ENCODE data around the gene SYCE3.
"Not testable (repeated sequence)": the region's sequence is repeated elsewhere in the genome, so short reads cannot be mapped to it uniquely, and the experiment has no call there.

Gene SYCE3

DNA sequence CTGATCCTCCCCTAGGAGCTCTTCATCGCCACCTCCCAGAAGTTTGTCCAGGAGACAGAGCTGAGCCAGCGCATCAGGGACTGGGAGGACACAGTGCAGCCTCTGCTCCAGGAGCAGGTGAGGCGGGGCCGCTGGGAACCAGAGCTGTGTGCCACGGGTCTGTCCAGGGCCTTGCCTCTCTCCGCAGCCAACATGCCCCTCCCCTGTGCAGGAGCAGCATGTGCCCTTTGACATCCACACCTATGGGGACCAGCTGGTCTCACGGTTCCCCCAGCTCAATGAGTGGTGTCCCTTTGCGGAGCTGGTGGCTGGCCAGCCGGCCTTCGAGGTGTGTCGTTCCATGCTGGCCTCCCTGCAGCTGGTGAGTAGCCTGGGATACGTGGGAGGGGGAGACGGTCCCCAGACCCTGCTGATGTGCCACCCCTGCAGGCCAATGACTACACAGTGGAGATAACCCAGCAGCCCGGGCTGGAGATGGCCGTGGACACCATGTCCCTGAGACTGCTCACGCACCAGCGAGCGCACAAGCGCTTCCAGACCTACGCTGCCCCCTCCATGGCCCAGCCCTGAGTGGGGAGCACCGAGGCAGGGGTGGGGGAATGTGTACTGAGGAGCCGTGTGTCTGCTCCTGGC lies 39.8 kb downstream of the SYCE3 start:
- in situ Hi-C loops (cut with MboI; ENCODE audit: low sequenced_read_pairs): no loop called here

DNA sequence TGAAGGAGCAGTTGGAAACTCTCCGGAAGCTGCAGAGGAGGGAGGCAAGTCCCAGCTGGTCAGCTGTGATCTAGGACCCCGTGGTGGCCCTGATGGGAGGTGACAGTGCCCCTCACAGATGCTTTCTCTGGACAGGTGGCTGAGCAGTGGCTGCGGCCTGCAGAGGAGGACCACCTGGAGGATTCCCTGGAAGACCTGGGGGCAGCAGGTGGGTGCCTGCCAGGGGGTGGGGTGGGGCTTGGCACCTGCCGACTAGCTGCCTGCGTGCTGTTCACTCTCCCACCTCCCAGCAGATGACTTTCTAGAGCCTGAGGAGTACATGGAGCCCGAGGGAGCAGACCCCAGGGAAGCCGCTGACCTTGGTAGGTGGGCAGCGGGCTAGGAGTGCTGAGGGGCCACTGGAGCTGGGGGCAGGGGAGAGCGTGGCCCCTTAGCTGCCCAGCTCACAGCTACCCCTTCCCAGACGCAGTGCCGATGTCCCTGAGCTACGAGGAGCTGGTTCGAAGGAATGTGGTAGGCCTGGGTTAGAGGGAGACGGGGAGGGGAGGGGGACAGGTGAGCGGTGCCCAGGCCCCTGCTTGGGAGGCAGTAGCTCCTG lies 40.4 kb downstream of the SYCE3 start:
- in situ Hi-C loops (cut with MboI; ENCODE audit: low sequenced_read_pairs): no loop called here

DNA sequence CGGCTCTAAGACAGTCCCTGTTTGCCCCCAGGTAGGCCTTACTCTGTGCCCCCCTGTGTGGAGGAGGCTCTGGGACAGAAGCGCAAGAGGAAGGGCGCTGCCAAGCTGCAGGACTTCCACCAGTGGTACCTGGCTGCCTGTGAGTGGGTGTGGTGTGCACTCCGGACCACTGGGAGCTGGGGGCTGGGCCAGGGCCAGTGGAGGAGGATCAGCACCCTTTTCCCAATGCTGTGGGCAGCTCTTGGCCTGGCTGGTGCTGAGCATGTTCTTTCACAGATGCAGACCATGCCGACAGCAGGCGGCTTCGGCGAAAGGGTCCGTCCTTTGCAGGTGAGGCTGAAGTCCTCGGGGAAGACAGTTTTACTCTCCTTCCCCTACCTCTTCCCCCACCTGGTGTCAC lies 41.0 kb downstream of the SYCE3 start:
- in situ Hi-C loops (cut with MboI; ENCODE audit: low sequenced_read_pairs): no loop called here

DNA sequence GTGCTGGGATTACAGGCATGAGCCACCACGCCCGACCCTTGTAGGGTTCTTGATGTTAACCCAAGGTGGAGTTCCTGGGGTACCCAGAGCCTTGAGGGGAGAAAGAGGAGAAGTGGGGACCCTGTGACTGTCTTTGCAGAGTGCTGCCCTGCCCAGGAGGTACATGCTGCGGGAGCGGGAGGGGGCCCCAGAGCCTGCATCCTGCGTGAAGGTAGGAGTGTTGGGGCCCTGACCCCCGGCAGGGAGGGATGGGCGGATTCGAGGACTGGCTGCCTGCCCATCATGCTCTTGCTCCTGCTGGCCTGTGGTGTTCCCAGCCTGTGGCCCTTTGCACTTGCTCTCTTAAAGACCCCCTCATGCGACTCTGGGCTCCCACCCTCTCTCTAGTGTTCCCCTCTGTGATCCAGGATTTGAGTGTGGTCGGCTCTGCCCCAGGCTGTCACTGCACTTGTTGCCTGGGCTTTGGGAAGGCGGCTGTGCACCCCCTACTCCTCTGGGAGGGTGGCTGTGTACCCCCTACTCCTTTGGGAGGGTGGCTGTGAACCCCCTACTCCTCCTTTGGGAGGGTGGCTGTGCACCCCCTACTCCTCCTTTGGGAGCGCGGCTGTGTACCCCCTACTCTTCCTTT lies 41.8 kb downstream of the SYCE3 start:
- in situ Hi-C loops (cut with MboI; ENCODE audit: low sequenced_read_pairs): no loop called here

DNA sequence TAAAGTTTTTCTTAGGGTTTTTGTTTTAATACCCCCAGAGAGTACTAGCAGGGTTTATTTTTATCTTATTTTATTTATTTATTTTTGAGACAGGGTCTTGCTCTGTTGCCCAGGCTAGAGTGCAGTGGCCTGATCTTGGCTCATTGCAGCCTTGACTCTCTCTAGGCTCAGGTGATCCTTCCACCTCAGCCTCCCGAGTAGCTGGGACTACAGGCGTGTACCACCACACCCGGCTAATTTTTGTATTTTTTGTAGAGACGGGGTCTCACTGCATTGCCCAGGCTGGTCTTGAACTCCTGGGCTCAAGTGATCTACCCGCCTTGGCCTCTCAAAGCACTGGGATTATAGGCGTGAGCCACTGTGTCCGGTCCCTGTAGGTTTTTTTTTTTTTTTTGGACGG lies 42.5 kb downstream of the SYCE3 start:
- in situ Hi-C loops (cut with MboI; ENCODE audit: low sequenced_read_pairs): not testable (repeated sequence)

DNA sequence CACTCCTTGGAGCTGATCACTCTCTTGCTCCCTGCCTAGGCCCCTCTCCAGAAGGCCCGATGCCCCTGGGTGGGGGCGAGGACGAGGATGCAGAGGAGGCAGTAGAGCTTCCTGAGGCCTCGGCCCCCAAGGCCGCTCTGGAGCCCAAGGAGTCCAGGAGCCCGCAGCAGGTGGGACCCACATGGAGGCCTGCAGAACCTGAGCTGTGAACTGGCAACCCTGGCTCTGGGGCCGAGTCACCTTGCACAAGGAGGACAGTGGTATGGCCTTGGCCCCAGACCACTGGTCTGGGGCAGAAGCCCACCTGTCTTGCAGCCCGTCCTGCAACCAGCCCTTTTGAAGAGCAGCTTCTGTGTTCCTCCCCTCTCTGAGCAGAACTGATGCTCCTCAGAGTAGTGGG lies 43.6 kb downstream of the SYCE3 start:
- in situ Hi-C loops (cut with MboI; ENCODE audit: low sequenced_read_pairs): no loop called here

DNA sequence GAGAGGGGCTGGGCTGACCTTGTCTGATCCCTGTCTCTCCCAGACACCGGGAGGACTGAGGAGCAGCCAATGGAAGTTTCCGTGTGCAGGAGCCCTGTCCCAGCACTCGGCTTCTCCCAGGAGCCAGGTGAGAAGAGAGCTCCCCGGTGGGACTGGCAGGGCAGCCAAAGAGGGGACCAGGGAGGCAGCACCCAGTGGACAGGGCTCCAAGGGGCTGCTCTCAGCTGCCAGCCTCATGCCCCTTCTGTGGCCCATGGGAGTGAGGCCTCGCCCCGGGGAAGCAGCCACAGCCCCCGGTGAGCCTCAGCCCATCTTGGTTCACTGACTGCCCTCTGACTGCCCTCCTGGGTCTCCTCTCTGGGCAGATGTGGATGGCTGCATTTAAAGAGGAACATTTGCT lies 44.1 kb downstream of the SYCE3 start:
- in situ Hi-C loops (cut with MboI; ENCODE audit: low sequenced_read_pairs): no loop called here

DNA sequence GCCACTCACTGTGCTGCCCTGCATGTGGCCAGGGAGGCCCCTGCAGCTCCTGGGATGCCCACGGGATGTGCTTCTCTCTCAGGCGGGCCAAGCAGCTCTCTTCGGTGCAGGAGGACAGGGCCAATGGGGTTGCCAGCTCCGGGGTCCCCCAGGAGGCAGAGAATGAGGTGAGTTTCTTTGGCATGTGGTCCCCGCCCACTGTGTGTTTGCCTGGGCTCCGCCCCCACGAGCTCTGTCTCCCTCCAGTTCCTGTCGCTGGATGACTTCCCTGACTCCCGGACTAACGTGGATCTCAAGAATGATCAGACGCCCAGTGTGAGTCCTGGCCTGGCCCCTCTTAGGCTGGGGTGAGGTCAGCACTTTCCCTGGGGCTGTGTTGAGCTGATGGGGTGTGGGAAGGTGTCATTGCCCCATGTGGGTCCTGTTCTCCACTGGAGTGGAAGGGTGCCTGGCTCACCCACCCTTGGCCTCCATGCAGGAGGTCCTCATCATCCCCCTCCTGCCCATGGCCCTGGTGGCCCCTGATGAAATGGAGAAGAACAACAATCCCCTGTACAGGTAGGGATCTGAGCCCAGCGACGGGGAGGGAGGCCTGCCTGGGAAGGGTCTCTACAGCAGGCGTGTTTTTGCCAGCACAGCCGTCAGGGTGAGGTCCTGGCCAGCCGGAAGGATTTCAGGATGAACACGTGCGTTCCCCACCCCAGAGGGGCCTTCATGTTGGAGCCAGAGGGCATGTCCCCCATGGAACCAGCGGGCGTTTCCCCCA lies 45.0 kb downstream of the SYCE3 start:
- in situ Hi-C loops (cut with MboI; ENCODE audit: low sequenced_read_pairs): no loop called here

DNA sequence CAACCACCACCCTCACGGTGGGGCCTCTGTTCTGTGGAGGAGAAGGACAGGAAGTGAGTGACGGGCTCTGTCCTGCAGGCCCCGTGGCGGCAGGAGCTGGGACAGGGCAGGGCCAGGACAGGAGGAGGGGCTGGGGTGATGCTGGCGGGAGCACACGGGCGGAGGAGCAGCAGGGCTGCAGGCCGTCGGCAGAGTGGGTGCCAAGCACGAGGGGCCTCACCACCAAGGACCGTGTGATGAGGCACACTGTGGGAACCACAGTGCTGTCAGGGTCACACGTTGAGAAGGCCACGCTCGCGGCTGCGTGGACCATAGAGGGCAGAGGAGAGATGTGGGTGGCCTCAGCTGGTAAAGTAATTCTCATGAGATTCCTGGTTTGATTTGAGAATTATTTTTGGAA lies 45.8 kb downstream of the SYCE3 start:
- in situ Hi-C loops (cut with MboI; ENCODE audit: low sequenced_read_pairs): no loop called here

DNA sequence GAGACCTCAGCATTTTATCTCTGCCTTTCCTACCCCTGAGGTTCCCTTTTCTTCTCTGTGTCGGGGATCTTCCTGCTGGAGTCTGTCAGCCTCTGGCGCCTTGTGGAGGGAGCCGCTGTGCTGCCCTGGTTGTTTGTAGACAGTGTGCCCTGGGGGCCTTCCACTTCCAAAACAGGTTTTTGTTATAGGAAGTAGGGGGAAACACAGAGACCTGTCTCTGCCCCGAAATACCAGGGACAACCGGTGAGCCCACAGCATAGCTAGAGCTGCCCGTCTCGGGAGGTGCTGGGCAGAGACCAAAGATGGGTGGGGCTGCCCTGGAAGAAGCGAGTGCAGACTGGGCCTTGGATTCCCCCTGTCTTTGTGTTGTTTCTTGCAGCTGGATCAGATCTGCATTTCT lies 46.7 kb downstream of the SYCE3 start:
- in situ Hi-C loops (cut with MboI; ENCODE audit: low sequenced_read_pairs): no loop called here

DNA sequence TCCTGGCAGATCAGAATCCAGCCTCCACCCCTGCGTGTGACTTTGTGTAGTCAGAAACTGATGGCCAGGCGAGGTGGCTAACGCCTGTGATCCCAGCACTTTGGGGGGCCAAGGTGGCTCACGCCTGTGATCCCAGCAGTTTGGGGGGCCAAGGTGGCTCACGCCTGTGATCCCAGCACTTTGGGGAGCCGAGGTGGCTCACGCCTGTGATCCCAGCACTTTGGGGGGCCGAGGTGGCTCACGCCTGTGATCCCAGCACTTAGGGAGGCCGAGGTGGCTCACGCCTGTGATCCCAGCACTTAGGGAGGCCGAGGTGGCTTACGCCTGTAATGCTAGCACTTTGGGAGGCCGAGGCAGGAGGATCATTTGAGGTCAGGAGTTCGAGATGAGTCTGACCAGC lies 49.5 kb downstream of the SYCE3 start:
- in situ Hi-C loops (cut with MboI; ENCODE audit: low sequenced_read_pairs): no loop called here

DNA sequence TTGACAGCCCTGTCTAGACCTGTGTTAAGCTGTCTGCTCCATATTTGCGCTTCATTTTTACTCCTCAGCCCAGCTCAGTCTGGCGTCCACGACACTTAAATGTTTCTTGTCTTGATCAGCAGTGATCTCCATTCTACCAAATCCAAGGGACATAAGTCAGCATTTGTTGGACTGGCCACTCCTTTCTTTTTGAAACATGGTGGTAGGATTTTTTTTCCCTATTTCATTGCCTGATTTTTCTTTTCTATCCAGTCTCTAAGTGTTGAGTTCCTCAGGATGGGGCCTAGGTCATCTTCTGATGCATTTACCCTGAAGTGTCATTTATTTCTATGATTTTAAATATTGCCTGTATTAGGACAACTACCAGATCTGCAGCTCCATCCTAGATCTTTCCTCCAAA lies 53.8 kb downstream of the SYCE3 start:
- in situ Hi-C loops (cut with MboI; ENCODE audit: low sequenced_read_pairs): no loop called here

DNA sequence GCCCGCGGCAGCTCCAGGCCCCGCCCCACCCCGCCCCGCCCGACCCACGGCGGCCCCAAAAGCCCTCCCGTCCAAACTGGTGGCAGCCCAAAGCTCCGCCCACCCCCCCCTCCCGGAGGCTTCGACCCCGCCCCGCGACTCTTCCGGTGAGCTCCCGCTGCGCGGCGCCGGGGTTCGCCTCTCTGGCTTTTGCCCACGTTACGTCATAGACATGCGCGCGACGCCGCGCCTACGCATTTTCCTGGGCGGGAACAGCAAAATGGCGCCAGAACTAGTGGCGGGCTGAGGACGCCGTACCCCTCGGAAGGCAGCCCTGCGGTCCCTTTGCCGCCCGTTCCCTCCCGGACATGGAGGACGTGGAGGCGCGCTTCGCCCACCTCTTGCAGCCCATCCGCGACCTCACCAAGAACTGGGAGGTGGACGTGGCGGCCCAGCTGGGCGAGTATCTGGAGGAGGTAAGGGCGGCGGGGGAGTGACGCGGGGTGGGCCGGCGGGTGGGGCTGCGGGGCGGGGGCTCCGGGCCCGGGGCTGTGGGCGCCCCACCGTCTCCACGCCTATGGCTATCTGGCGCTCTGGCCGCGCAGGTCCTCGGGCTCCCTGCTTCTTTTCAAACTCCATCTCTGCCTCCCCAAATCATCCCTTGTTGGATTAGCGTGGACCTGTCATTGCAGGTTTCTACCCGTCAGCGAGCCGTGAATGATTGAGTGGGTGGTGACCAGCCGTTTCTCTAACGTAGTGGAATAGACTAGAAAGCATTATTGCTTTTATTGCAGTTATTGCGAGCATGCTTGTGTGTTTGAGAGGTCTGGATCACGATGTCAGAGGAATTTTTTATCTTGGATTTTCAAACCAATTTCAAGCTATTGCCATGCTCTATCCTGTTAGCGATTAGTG lies 54.5 kb downstream of the SYCE3 start, which contains the start of gene NCAPH2:
NCAPH2 (plus strand) TSS at position 234 of the 894 bp plus-strand sequence; CDS start at position 348, 114 bp downstream.
- in situ Hi-C loops (cut with MboI; ENCODE audit: low sequenced_read_pairs): no loop called here

DNA sequence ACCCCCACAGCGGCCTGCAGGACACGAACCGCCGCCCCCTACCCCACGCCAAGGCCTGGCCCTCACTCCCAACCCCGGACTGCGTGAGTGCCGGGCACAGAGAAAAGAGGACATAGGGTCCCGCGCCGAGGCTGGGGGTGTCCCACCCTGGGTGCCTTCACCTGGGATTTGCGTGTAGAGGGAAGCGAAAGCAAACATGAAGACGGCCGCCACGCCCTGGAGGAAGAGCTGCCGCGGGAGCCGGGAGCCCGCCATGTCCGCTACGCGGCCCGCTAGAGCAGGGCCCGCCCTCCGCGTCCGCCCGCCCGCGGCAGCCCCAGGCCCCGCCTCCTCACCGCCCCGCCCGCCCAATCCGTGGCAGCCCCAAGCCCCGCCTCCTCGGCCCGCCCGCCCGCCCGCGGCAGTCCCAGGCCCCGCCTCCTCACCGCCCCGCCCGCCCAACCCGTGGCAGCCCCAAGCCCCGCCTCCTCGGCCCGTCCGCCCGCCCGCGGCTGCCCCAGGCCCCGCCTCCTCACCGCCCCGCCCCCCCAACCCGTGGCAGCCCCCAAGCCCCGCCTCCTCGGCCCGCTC lies 55.2 kb downstream of the SYCE3 start, which contains the start of gene LMF2:
LMF2 (minus strand) TSS at position 282 of the 570 bp plus-strand sequence; CDS start at position 255, 27 bp downstream.
- in situ Hi-C loops (cut with MboI; ENCODE audit: low sequenced_read_pairs): no loop called here

DNA sequence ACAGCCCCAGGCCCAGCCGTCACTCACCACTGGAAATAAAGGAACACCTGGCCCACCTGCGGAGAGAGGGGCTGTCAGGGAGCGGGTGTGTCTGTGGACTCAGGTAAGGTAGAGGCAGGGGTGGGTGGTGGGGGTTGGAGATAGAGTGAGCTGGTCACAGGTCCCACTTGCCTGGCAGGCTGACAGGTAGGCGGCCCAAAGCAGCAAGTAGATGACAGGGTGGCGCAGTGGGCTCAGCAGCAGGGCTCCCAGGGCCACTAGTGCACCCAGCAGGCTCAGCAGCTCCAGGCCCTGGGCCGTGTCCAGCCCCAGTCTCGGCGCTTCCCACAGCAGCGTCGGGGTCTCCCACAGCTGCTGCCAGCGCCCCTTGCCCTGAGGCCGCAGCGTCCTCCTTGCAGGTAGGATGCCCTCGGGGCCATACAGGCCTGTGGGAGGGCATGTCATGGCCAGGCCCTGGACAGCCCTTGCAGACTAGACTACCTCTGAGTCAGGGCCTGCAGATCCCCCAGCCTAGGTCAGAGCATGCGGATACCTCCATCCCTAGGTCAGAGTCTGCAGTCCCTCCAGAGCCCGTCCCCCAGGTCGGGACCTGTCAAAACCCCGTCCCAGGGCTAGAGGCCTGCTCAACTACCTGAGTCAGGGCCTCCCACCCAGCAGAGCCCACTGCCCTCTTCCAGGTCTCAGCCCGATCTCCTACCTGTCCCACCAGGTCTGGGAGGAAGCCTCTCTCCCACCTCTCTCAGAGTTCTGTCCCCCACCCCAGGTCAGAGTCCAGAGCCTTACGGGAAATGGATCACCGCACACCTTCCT lies 55.9 kb downstream of the SYCE3 start:
- in situ Hi-C loops (cut with MboI; ENCODE audit: low sequenced_read_pairs): no loop called here

DNA sequence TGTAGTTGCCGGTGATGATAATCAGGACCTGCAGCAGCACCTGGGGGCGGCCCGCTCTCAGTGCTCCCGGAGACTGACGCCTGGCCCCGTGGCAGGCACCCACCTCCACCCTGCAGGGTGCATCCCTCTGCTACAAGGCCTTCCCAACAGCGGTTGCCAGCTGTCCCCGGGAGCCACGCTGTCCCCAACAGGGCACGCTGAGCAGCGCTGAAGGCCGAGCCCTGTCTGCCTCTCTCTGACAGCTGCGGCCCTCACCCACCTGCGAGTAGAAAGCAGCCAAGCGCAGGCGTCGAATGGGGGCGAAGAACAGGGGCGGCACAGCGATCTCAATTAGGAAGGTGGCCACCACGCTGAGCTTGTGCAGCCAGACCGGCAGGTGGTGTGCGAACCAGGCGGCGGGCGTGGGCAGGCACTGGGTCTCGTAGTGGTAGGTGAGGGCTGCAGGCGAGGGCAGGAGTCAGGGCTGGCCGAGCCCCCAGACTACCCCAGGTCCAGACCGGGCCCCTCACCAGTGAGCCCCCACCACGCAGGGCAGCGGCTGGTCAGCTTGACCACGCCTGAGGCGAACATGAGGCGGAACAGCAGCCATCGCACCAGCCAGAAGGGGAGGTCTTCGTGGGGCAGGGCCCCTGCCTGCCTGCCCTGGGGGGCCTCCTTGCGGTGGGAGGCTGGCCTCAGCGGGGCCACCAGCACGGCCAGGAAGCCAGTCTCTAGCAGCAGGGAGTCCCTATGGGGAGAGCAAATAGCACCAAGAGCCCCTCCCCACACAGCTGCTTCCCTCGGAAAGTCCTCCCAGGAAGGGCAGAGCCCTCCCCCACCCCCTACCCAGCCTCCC lies 56.7 kb downstream of the SYCE3 start:
- in situ Hi-C loops (cut with MboI; ENCODE audit: low sequenced_read_pairs): no loop called here

DNA sequence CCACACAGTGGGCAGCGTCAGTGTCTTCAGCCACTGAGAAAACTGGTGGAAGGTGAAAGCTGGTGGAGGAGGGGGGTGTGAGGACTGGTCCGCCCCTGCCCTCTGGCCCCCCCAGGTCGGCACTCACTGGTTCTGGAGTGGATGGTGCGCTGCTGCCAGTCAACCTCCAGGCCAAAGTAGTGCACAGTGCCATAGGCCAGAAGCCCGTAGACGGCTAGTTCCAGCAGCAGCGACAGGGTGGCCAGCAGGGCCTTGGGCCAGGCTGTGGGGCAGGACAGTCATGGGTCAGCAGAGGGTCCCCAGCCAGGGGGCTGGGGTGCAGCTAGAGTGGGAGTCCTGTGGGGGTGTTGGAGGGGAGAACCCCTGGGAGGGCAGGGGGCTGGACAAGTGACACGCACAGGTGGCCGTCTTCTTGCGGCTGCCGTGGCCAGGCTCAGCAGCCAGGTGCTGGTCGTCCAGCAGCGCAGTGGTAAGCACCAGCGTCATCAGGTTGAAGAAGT lies 57.4 kb downstream of the SYCE3 start:
- in situ Hi-C loops (cut with MboI; ENCODE audit: low sequenced_read_pairs): no loop called here

Measured in HL-60/S4 treated with retinoic acid at 250 ng/mL for 4 days and 3 days (cell line).